Spleen (tissue), 7 donors: ENCODE results near the gene CEP170B.
"Not testable (repeated sequence)": the region's sequence is repeated elsewhere in the genome, so short reads cannot be mapped to it uniquely, and the experiment has no call there.

Source experiments
- POLR2A ChIP-seq, 3 donors: fragments of 450-650 bp; IDR thresholded peaks; one replicate each; pipeline ENCODE4 v1.5.1; 2017; ENCODE audit warnings: antibody characterized with exemption in 3 of 3, mild to moderate bottlenecking in 1 of 3
- TF ChIP-seq, protein P1 (sequence below), 11 experiments: fragments of 200-600 bp in 7 of 11; fragments of 450-650 bp in 4 of 11; sonication (generic) in 4 of 11; IDR thresholded peaks in 8 of 11; conservative IDR thresholded peaks in 3 of 11; 1 replicate in 7 of 11; 2 replicates in 4 of 11; pipeline versions ENCODE4 v1.4.0 to v1.8.0; 2016 to 2021; ENCODE audit warnings: antibody characterized with exemption in 11 of 11, inconsistent platforms in 4 of 11, mild to moderate bottlenecking in 1 of 11
- donor health status: DM: no; HTN: no; CAD: no; lungs with moderate emphysema.
- donor health status: DM: no; HTN: no; CAD: no.
- donor health status: DM: no; HTN: no; CAD: no.

DNA sequence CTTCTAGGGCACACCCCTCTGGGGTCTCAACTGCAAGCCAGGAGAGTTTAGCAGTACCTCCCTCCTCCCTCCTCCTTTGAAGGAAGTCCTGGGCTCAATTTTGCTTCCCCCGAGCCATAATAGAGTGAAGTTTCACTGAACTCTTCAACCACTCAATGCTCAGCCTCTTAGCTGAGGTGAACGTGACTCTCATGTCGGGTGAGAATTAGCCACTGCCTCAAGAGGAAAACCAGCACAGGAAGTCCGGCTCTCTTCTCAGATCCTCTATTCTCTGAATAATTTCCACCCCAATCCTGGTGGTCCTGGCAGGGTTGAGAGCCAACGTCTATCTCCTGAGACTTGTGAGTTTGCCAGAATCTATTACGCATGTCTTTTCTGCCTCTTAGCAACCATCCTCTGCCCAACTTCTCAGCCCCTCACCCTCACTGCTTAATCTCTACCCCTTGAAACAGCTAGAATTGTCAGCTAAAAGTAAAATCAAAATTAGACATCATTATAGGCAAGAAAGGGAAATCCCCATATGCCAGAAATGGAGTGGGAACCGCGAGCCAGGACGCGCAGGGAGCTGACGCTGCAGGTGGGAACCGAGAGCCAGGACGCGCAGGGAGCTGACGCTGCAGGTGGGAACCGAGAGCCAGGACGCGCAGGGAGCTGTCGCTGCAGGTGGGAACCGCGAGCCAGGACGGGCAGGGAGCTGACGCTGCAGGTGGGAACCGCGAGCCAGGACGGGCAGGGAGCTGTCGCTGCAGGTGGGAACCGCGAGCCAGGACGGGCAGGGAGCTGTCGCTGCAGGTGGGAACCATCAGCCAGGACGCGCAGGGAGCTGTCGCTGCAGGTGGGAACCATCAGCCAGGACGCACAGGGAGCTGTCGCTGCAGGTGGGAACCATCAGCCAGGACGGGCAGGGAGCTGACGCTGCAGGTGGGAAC, 39.8 kb downstream of the CEP170B start:
- TF ChIP-seq, protein P1, sequence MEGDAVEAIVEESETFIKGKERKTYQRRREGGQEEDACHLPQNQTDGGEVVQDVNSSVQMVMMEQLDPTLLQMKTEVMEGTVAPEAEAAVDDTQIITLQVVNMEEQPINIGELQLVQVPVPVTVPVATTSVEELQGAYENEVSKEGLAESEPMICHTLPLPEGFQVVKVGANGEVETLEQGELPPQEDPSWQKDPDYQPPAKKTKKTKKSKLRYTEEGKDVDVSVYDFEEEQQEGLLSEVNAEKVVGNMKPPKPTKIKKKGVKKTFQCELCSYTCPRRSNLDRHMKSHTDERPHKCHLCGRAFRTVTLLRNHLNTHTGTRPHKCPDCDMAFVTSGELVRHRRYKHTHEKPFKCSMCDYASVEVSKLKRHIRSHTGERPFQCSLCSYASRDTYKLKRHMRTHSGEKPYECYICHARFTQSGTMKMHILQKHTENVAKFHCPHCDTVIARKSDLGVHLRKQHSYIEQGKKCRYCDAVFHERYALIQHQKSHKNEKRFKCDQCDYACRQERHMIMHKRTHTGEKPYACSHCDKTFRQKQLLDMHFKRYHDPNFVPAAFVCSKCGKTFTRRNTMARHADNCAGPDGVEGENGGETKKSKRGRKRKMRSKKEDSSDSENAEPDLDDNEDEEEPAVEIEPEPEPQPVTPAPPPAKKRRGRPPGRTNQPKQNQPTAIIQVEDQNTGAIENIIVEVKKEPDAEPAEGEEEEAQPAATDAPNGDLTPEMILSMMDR (IDR thresholded peaks at IDR 0.05 in 8 of 11, conservative IDR thresholded peaks at IDR 0.05 in 3 of 11) = not testable (repeated sequence)
- not testable (repeated sequence) for TF ChIP-seq POLR2A (IDR thresholded peaks at IDR 0.05)
